ENCODE results near the gene PCNX2.

GRCh38 chr1:232991238-232991637 is 304.3 kb downstream of the PCNX2 start:
- no peak for TF ChIP-seq JUNB (IDR thresholded peaks at IDR 0.05; ENCODE audit: unreplicated experiment)
- no peak for TF ChIP-seq EZH2phosphoT487 (IDR thresholded peaks at IDR 0.05; ENCODE audit: unreplicated experiment)
- no peak for TF ChIP-seq CTCF (conservative IDR thresholded peaks at IDR 0.05; ENCODE audit: low read depth in 2 of 2)
- no peak for TF ChIP-seq POLR2AphosphoS5 (IDR thresholded peaks at IDR 0.05; ENCODE audit: low read depth)
- no peak for TF ChIP-seq ZNF114 (CRISPR knock-in tag; IDR thresholded peaks at IDR 0.05)
